H1 (cell line): ENCODE measurements around the gene SARS2.

ENCODE experiments used
- CREB1 ChIP-seq: IDR thresholded peaks from 2 replicates; pipeline ENCODE4 v1.6.1; 2012; ENCODE audit warnings: inconsistent platforms
- EP300 ChIP-seq, 2 experiments: IDR thresholded peaks; 1 replicate in 1 of 2; 2 replicates in 1 of 2; pipeline ENCODE4 v1.6.1; 2011 to 2012; ENCODE audit warnings: low read depth in 2 of 2, low read length in 2 of 2, mild to moderate bottlenecking in 2 of 2, borderline replicate concordance in 1 of 2, inconsistent platforms in 1 of 2, moderate library complexity in 1 of 2
- POLR2A ChIP-seq, 2 experiments: IDR thresholded peaks; 1 replicate in 1 of 2; 2 replicates in 1 of 2; pipeline ENCODE4 v1.6.1; 2011; ENCODE audit warnings: low read depth in 2 of 2, low read length in 2 of 2, mild to moderate bottlenecking in 2 of 2; ENCODE audit errors: control extremely low read depth in 1 of 2
- RNF2 ChIP-seq: fragments of 200-900, 300-1000 bp; sonication (generic); IDR thresholded peaks from 2 replicates; pipeline ENCODE4 v1.7.1; 2016; ENCODE audit warnings: borderline replicate concordance, low read depth, mild to moderate bottlenecking, antibody characterized with exemption, low read length; ENCODE audit not compliant: poor library complexity, severe bottlenecking; ENCODE audit errors: missing control alignments
- TF ChIP-seq, protein P1 (sequence below), 3 experiments: IDR thresholded peaks; 1 replicate in 2 of 3; 2 replicates in 1 of 3; pipeline versions ENCODE4 v1.5.1 to v1.6.1; 2011; ENCODE audit warnings: low read length in 3 of 3, mild to moderate bottlenecking in 3 of 3, inconsistent platforms in 2 of 3, low read depth in 1 of 3, moderate library complexity in 1 of 3; ENCODE audit not compliant: insufficient read depth in 1 of 3; ENCODE audit errors: control extremely low read depth in 1 of 3
- TF ChIP-seq, protein P2 (sequence below): IDR thresholded peaks from 2 replicates; pipeline ENCODE4 v1.6.1; 2012; ENCODE audit warnings: inconsistent platforms

DNA sequence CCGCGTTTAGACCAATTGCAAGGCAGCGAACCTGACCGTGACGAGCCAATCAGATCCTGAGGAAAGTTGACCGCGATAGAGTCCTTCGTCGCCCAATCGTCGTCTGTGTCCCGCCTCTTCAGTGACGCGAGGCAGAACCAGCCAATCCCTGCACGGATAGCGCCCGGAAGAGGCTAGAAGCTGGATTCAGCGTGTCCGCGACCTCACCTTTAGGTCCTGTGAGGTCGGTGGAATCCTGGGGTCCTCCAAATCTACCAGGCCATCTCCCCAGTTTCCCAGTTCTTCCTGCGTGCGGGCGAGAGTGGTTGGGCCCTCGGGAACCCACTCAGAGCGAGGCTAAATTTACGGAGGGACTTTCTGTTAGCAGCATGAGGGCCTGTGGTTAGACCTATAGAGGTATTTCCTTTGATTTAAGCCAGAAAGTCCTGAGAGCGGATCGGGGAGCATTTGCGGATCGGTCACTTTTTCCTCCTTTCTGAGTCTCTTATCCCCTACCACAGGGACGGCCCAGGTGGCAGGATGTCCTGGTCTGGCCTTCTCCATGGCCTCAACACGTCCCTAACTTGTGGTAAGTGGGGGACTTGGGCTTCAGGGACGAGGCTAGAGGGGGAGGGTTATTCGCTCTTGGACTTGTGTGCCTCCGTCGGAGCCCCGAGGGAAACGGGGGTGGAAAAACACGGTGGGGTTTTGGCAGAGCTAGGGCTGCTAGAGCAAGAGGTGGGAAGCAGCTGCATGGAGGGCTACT, 385 bp upstream of the SARS2 start, which contains the start of gene MRPS12:
- TF ChIP-seq POLR2A (IDR thresholded peaks at IDR 0.05; ENCODE audit: control extremely low read depth in 1 of 2, low read depth in 2 of 2, low read length in 2 of 2) (peak; percentile 83), RNF2 (no peak), CREB1 (peak; percentile 89), EP300 (IDR thresholded peaks at IDR 0.05; ENCODE audit: borderline replicate concordance in 1 of 2, low read depth in 2 of 2, low read length in 2 of 2) (no peak)
- TF ChIP-seq, protein P1, sequence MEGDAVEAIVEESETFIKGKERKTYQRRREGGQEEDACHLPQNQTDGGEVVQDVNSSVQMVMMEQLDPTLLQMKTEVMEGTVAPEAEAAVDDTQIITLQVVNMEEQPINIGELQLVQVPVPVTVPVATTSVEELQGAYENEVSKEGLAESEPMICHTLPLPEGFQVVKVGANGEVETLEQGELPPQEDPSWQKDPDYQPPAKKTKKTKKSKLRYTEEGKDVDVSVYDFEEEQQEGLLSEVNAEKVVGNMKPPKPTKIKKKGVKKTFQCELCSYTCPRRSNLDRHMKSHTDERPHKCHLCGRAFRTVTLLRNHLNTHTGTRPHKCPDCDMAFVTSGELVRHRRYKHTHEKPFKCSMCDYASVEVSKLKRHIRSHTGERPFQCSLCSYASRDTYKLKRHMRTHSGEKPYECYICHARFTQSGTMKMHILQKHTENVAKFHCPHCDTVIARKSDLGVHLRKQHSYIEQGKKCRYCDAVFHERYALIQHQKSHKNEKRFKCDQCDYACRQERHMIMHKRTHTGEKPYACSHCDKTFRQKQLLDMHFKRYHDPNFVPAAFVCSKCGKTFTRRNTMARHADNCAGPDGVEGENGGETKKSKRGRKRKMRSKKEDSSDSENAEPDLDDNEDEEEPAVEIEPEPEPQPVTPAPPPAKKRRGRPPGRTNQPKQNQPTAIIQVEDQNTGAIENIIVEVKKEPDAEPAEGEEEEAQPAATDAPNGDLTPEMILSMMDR (IDR thresholded peaks at IDR 0.05; ENCODE audit: control extremely low read depth in 1 of 3, insufficient read depth in 1 of 3, low read depth in 1 of 3, low read length in 3 of 3): no peak
- TF ChIP-seq, protein P2, sequence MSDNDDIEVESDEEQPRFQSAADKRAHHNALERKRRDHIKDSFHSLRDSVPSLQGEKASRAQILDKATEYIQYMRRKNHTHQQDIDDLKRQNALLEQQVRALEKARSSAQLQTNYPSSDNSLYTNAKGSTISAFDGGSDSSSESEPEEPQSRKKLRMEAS: peak; percentile 30; the same call in 1 of the 2 replicates
